GM23248 (cell line): ENCODE measurements around the gene ARHGAP8. TPM values are rescaled to one million over a fixed set of nuclear protein-coding genes. Genes with fewer than 3 reads are reported as not detected.

Source experiments
- DNase-seq: peaks from one replicate; pipeline ENCODE4 v3.0.0-alpha.2; 2015
- H2AFZ ChIP-seq: fragments of 200-600 bp; sonication (generic); 2 replicates; pipeline ENCODE4 v1.6.1; 2016; ENCODE audit warnings: antibody characterized with exemption
- H3F3A ChIP-seq: fragments of 200-600 bp; sonication (generic); 2 replicates; pipeline ENCODE4 v1.6.1; 2016; ENCODE audit warnings: mild to moderate bottlenecking, antibody characterized with exemption, mixed run types; ENCODE audit not compliant: insufficient read depth
- H3K27ac ChIP-seq: fragments of 200-600 bp; sonication (generic); 2 replicates; pipeline ENCODE4 v1.5.1; 2016; ENCODE audit warnings: mild to moderate bottlenecking
- H3K27me3 ChIP-seq: fragments of 200-600 bp; sonication (generic); replicated peaks from 2 replicates; pipeline ENCODE4 v1.6.1; 2016; ENCODE audit warnings: mild to moderate bottlenecking; ENCODE audit not compliant: insufficient read depth
- H3K36me3 ChIP-seq: fragments of 200-600 bp; sonication (generic); 2 replicates; pipeline ENCODE4 v1.6.1; 2016; ENCODE audit warnings: low read depth, mild to moderate bottlenecking
- H3K4me1 ChIP-seq: fragments of 200-600 bp; sonication (generic); 2 replicates; pipeline ENCODE4 v1.6.1; 2016; ENCODE audit warnings: mild to moderate bottlenecking; ENCODE audit not compliant: insufficient read depth
- H3K4me2 ChIP-seq: fragments of 200-600 bp; sonication (generic); one replicate; pipeline ENCODE4 v1.6.1; 2016; ENCODE audit warnings: mild to moderate bottlenecking; ENCODE audit not compliant: unreplicated experiment
- H3K4me3 ChIP-seq: fragments of 200-600 bp; sonication (generic); 2 replicates; pipeline ENCODE4 v1.5.1; 2016; ENCODE audit warnings: mild to moderate bottlenecking
- H3K79me2 ChIP-seq: fragments of 200-600 bp; sonication (generic); 2 replicates; pipeline ENCODE4 v1.6.1; 2016; ENCODE audit warnings: mild to moderate bottlenecking; ENCODE audit not compliant: insufficient read depth
- H3K9ac ChIP-seq: fragments of 200-600 bp; sonication (generic); 2 replicates; pipeline ENCODE4 v1.6.1; 2016; ENCODE audit warnings: mild to moderate bottlenecking
- H3K9me2 ChIP-seq: fragments of 200-600 bp; sonication (generic); 2 replicates; pipeline ENCODE4 v1.6.1; 2016; ENCODE audit warnings: mixed run types, mild to moderate bottlenecking, moderate library complexity; ENCODE audit not compliant: insufficient read depth
- H3K9me3 ChIP-seq: fragments of 200-600 bp; sonication (generic); one replicate; pipeline ENCODE4 v1.6.1; 2017; ENCODE audit warnings: low read depth
- H4K20me1 ChIP-seq: fragments of 200-600 bp; sonication (generic); 2 replicates; pipeline ENCODE4 v1.6.0; 2016; ENCODE audit not compliant: insufficient read depth
- EZH2 ChIP-seq: fragments of 200-600 bp; sonication (generic); IDR thresholded peaks from 2 replicates; pipeline ENCODE4 v1.6.1; 2018; ENCODE audit warnings: antibody characterized with exemption, mild to moderate bottlenecking; ENCODE audit not compliant: insufficient read depth, poor library complexity, severe bottlenecking
- EZH2phosphoT487 ChIP-seq: fragments of 200-600 bp; sonication (generic); IDR thresholded peaks from 2 replicates; pipeline ENCODE4 v1.6.1; 2018; ENCODE audit warnings: antibody characterized with exemption, moderate library complexity, mild to moderate bottlenecking, low read depth; ENCODE audit not compliant: insufficient read depth
- WGBS, 2 experiments: methylation state at CpG; one replicate each; pipeline ENCODE4 v1.1.6; 2015 to 2017; ENCODE audit warnings: low lambda C conversion rate in 2 of 2, low coverage in 1 of 2; ENCODE audit errors: missing lambda C conversion rate in 2 of 2; 5-methylcytosine and 5-hydroxymethylcytosine counted together
- in situ Hi-C: fragments of 300-500 bp; cut with MboI; formaldehyde crosslinking; loops from 2 replicates; pipeline ENCODE4 v1.15.0; 2020
- polyA plus RNA-seq: library from polyadenylated mRNA; unstranded; fragments of >200 nt; fragmentation: Nextera tagmentation; extraction: Ambion mirVana; gene quantifications from 2 replicates; pipeline ENCODE4 v1.2.1, GENCODE V29; 2016
- total RNA-seq: library from RNA; depleted of rRNA; stranded (reverse); fragments of >200 nt; shearing (Covaris generic); gene quantifications from 2 replicates; pipeline ENCODE4 v1.2.3, GENCODE V29; 2014

The ARHGAP8 gene
- total and polyA plus RNA-seq, 2 experiments from 2014 or later = 0.54 TPM; not detected in 1

GRCh38 chr22:44773082-44773481 lies 20.7 kb downstream of the ARHGAP8 start:
- DNase-seq = no peak
- no peak overlapping the region for H3K4me2 ChIP-seq
- no peaks in the 10 kb centered on the region for H3K4me1 ChIP-seq
- no peak overlapping the region for H3K9ac ChIP-seq
- no peak overlapping the region for H2AFZ ChIP-seq
- no peaks in the 10 kb centered on the region for H4K20me1 ChIP-seq
- in situ Hi-C loops = no loop called here
- H3K4me3 ChIP-seq = no peak overlapping the region
- no peaks in the 10 kb centered on the region for H3K9me3 ChIP-seq
- no peaks in the 10 kb centered on the region for H3F3A ChIP-seq
- TF ChIP-seq EZH2 = no peak
- H3K27ac ChIP-seq = no peak overlapping the region
- 76 to 79% methylated on average over 1 of the region's 1 CpG for WGBS, 2 experiments
- peaks cover under 1% of the 10 kb centered on the region; the same call in 1 of the 2 replicates for H3K27me3 ChIP-seq
- no peaks in the 10 kb centered on the region for H3K36me3 ChIP-seq
- no peaks in the 10 kb centered on the region for H3K79me2 ChIP-seq
- H3K9me2 ChIP-seq = no peaks in the 10 kb centered on the region

GRCh38 chr22:44775862-44776261 lies 23.5 kb downstream of the ARHGAP8 start:
- WGBS, 2 experiments = 58 to 63% methylated on average over 5 of the region's 5 CpGs
- Histone ChIP-seq H2AFZ (no peak overlapping the region), H3K4me2 (no peak overlapping the region), H3K36me3 (no peaks in the 10 kb centered on the region), H3F3A (no peaks in the 10 kb centered on the region), H3K27me3 (peaks cover 4% of the 10 kb centered on the region; the same call in 1 of the 2 replicates), H3K27ac (no peak overlapping the region), H3K4me1 (no peaks in the 10 kb centered on the region), H3K4me3 (no peak overlapping the region), H3K9ac (no peak overlapping the region), H3K79me2 (no peaks in the 10 kb centered on the region), H4K20me1 (no peaks in the 10 kb centered on the region), H3K9me2 (no peaks in the 10 kb centered on the region), H3K9me3 (no peaks in the 10 kb centered on the region)
- TF ChIP-seq EZH2 (no peak), EZH2phosphoT487 (no peak)
- in situ Hi-C loops = no loop called here
- no peak for DNase-seq

GRCh38 chr22:44776605-44777363 lies 24.4 kb downstream of the ARHGAP8 start:
- no peak overlapping the region for H3K9ac ChIP-seq
- peaks cover 4% of the 10 kb centered on the region; the same call in 1 of the 2 replicates for H3K27me3 ChIP-seq
- no peaks in the 10 kb centered on the region for H3K36me3 ChIP-seq
- in situ Hi-C loops = no loop called here
- H3K79me2 ChIP-seq = no peaks in the 10 kb centered on the region
- H3K9me3 ChIP-seq = no peaks in the 10 kb centered on the region
- no peak overlapping the region for H3K27ac ChIP-seq
- H4K20me1 ChIP-seq = no peaks in the 10 kb centered on the region
- no peak for DNase-seq
- no peaks in the 10 kb centered on the region for H3K9me2 ChIP-seq
- 75 to 77% methylated on average over 16 of the region's 16 CpGs for WGBS, 2 experiments
- no peak overlapping the region for H2AFZ ChIP-seq
- H3K4me1 ChIP-seq = no peaks in the 10 kb centered on the region
- no peak overlapping the region for H3K4me2 ChIP-seq
- no peak overlapping the region for H3K4me3 ChIP-seq
- TF ChIP-seq EZH2 (no peak), EZH2phosphoT487 (no peak)
- no peaks in the 10 kb centered on the region for H3F3A ChIP-seq

GRCh38 chr22:44777364-44777755 lies 25.0 kb downstream of the ARHGAP8 start:
- Histone ChIP-seq H2AFZ (no peak overlapping the region), H3K27me3 (peaks cover 4% of the 10 kb centered on the region; the same call in 1 of the 2 replicates), H3K9me3 (no peaks in the 10 kb centered on the region), H3K4me1 (no peaks in the 10 kb centered on the region), H3K79me2 (no peaks in the 10 kb centered on the region), H3K36me3 (no peaks in the 10 kb centered on the region), H4K20me1 (no peaks in the 10 kb centered on the region), H3F3A (no peaks in the 10 kb centered on the region), H3K9ac (no peak overlapping the region), H3K27ac (no peak overlapping the region), H3K4me2 (no peak overlapping the region), H3K9me2 (no peaks in the 10 kb centered on the region), H3K4me3 (no peak overlapping the region)
- DNase-seq = no peak
- WGBS, 2 experiments = 51 to 52% methylated on average over 2 of the region's 2 CpGs
- TF ChIP-seq EZH2phosphoT487 = no peak
- TF ChIP-seq EZH2 = no peak
- in situ Hi-C loops = no loop called here
